GM18909 (cell line): Measurements from ENCODE around the gene NUP85.
"Not testable (repeated sequence)": the region's sequence is repeated elsewhere in the genome, so short reads cannot be mapped to it uniquely, and the experiment has no call there.

Source experiments
- ATAC-seq: cut with Tn5 transposase; IDR thresholded peaks from one replicate; pipeline ENCODE4 v1.9.1; 2021; ENCODE audit warnings: mild to moderate bottlenecking; ENCODE audit not compliant: unreplicated experiment, poor library complexity

The NUP85 gene

GRCh38 chr17:75239778-75240393 lies 34.4 kb downstream of the NUP85 start:
- ATAC-seq, result no peak

DNA sequence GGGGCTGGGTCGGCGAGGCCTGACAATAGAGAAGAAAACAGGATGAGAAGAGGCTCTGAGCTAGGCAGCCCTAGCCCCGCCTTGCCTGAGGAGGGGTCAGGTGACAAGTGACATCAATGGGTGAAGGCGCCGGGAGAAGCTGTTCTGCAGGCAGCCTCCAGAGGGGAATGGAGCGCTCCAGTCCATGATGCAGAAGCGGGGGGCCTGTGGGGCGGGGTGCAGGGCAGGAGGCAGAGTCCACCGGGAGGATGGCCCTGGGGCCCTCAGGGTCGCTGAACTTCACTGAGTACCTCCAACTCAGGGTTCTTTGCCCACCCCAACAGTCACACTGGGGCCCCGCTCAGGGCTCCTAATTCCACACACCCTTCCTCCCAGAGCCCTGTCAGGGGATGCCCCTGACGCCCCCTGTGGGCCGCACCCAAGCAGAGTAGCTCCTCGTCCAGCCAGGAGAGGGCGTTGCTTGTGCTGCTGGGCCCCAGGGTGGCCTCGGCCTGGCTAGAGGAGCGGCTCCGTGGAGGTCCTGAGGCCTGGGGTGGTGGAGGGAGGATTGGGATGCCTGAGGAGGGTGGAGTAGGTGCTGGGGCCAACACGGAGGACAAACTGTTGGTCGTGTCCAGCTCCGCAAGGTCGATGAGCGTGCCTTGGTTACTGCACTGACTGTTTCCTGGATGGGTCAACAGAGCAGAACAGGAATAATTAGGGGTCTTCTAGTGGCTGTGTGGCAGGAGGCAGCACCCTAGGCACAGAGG lies 35.1 kb downstream of the NUP85 start:
- no peak for ATAC-seq

- ATAC-seq, result no peak
These were observed 35.6 kb downstream of the NUP85 start for GRCh38 chr17:75241143-75241430.

GRCh38 chr17:75241502-75241901 lies 36.0 kb downstream of the NUP85 start:
- ATAC-seq, result no peak

DNA sequence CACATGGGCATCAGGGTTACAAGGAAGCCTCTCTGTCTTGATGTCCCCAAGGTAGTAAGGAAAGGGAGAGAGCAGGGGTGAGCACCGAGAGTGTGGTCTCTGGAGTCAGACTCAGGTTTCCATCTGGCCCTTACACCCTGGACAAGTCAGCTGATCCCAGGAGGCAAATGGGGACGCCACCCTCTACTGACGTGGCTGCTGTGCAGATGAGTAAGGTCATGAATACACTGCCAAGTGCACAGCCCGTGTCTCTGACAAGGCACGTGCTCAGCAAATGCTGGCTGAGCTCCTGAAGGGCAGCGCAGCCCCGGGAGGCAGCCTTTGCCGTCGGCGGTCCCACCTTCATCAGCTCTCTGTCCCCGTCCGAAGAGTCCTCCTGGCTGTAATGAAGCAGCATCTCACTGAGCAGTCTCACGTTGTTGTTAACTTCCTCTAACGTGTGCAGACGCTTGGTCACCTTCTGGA lies 36.5 kb downstream of the NUP85 start:
- no peak for ATAC-seq

DNA sequence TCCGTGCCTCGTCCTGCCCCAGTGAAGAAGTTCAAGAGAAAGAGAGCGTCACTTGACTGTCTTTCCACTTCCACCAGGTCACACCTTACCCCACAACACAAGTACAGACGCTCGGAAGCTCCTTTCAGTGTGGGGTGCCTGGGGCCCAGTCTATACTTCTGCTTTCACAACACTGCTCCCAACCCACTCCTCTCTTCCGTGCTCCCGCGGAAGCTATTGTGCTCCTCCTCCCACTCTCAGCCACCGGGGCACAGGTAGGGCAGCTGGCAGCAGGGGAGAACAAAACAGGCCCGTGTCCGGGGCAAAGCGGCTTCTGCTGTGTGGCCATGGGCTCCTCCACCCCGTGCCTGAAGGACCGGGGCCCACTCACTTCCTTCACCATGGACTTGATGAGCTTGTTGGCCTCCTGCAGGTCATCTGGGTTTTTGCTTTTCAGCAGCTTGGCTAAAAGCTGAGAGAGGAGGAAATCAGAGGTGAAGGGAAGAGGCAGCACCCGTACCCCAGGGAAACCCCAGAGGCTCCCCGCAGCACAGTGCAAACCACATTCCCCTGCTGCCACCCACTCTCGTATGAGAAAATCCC lies 37.1 kb downstream of the NUP85 start:
- ATAC-seq, result no peak

- ATAC-seq, result no peak
These were observed 38.8 kb downstream of the NUP85 start for GRCh38 chr17:75244133-75244866.

GRCh38 chr17:75245011-75245410 lies 39.5 kb downstream of the NUP85 start:
- no peak for ATAC-seq

- no peak for ATAC-seq
These were observed 40.9 kb downstream of the NUP85 start for GRCh38 chr17:75246404-75246803.

DNA sequence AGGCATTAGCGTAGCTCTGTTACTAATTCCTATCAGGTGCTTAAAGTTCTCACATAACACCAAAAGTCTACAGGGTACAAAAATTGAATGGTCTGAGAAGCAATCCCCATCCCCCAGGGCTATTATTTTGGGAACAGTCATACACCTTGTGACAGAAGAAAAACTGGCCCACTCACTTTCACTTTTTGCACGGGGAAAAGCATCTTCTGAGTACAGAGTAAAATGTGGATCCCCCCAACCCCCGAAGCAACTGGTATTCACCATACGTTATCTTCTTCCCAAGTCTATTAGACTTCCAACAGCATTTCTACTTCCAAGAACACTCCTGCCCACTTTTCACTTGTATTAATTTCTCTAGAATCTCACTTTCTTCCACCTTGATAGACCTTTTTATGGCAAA lies 44.1 kb downstream of the NUP85 start:
- ATAC-seq, result no peak

DNA sequence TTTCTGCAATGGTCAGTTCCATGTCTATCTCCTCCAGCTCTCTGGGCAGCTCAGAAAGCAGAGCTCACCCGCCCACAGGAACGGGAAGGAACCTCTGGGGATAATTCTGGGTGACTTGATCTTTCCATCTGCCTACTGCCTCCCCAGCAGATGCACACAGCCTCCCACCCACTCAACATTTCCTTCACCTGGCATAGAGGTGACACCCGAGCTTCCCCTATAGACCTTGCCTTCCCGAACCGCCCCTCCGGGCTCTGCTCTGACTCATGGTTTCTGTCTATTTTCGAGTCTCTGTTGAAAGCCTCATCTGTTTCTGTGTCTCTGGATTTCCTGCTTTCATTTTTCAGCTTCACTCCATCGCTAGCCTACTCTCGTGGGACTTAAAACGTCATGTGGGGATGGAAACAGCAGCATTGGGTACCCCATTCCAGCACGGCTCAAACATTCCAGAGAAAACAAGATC lies 44.6 kb downstream of the NUP85 start:
- ATAC-seq, result peak; percentile 86

DNA sequence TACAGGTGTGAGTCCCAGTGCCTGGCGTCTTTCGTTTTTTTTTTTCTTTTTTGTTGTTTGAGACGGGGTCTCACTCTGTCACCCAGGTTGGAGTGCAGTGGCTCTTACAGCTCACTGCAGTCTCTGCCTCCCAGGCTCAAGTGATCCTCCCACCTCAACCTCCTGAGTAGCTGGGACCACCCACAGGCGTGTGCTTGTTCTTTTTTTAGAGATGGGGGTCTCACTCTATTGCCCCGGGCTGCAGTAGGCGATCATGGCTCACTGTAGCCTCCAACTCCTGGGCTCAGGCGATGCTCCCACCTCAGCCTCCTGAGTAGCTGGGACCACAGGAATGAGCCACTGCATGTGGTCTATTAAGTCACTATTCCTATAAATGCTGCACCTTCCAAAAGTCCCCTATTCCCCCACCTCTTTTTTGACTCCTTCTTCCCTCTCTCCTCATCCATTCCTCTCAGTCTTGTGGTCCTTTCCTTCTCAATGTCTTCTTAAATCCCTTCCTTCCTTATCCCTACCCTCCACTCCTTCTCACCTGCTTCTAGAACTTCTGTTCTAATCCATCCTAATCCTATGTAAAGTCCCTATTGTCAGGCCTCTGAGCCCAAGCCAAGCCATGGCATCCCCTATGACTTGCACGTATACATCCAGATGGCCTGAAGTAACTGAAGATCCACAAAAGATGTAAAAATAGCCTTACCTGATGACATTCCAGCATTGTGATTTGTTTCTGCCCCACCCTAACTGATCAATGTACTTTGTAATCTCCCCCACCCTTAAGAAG lies 46.7 kb downstream of the NUP85 start:
- no peak for ATAC-seq

- ATAC-seq, result not testable (repeated sequence)
These were observed 50.6 kb downstream of the NUP85 start for GRCh38 chr17:75255954-75256698.

DNA sequence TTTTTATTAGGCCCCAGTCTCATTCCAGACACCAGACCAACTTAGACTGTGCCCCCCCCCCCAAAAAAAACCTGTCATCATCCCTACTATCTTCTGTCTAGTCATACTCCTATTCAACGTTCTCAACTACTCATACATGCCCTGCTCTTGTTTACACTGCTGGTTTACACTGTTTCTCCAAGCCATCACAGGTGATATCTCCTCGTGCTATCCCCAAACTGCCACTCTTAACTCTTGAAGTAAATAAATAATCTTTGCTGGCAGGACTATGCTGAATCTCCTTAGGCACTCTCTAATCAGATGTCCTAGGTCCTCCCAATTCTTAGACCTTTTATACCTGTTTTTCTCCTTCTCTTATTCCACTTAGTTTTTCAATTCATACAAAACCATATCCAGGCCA lies 51.7 kb downstream of the NUP85 start:
- not testable (repeated sequence) for ATAC-seq

DNA sequence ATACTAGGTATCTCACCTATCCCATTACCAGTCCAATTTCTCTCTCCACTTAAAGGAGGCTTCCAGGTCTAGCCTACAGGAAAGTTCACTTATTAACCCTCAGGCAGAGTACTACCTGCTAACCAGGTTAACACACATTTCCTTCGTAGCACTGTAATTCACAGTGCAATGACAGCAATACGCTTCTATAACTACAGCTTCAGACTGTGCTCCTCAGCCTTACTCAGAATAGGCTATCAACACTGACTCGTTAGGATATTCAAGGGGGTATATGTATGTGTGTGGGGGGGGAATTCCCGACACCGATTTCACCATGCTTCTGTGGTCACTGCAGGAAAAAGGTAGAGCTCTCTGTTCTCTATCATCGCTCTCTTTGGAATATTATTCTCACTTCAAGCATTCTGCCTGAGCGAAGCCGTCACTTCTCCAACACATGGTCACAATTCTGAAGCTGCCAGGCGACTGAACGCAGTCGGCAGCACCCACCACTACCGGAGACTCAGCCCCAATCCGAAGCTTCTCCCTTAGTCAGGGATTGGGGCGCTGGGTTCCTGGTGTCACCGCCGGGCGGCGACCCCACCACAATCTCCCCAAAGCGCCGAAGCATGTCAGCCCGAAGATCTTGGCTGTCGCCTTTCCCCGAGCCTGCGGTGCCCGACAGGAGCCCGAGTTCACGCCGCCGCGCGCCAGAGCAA lies 55.3 kb downstream of the NUP85 start:
- peak; percentile 40 for ATAC-seq

DNA sequence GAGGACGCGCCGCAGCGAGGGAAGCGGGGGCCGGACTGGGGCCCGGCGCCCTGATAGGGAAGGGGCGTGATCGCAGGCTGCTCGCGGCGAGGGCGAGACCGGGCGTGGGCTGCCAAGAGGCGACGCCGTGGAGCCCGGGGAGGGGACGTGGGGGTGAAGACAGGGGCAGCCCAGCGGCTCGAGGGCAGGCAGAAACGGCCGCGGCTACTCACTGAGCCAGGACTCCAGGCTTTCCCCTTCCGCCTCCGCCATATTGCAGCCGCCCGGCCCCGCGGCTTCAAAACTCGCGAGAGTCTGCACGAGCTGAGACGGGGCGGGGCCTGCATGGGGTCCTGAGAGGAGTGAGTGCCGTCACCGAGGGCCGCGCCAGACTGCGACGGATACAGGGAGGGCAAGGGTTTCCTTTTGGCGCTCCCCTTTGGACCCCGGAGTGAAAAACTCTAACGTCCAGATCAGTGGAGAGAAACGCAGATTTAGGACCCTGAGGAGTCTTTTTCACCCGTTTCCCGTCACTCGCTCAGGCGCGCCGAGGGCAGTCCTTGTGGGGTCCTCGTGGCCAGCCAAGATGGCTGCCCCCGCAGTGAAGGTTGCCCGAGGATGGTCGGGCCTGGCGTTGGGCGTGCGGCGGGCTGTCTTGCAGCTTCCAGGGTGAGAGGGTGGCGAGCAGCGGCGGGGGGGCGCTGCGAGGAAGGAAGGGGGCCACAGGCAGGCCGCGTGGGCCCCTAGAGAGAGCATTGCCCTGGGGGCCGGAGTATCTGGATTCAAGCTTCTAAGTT lies 56.0 kb downstream of the NUP85 start, which contains the start of the genes GGA3 and MRPS7:
Gene GGA3, minus strand, starts transcription at position 271 of the 776 bp plus-strand sequence. Its CDS starts 19 bp downstream, at position 252.
Gene MRPS7, plus strand, starts transcription at position 544 of the 776 bp plus-strand sequence. Its CDS starts 22 bp downstream, at position 566.
- ATAC-seq, result peak; percentile 91

- ATAC-seq, result peak; percentile 9
These were observed 56.7 kb downstream of the NUP85 start for GRCh38 chr17:75262112-75262606.

GRCh38 chr17:75263055-75263454 lies 57.6 kb downstream of the NUP85 start:
- ATAC-seq, result no peak
